Fibroblast of mammary gland (primary cell): ENCODE results near the gene WWOX.

ENCODE experiments used
- DNase-seq: peaks from one replicate; pipeline ENCODE4 v3.0.0-alpha.2; 2010; ENCODE audit warnings: low read depth
- H3K4me3 ChIP-seq: 2 replicates; pipeline ENCODE4 v1.5.1; 2011; ENCODE audit warnings: low read depth, mild to moderate bottlenecking, low read length, moderate library complexity; ENCODE audit not compliant: control insufficient read depth
- CTCF ChIP-seq: conservative IDR thresholded peaks from 2 replicates; pipeline ENCODE4 v1.5.1; 2011; ENCODE audit warnings: low read depth, low read length, inconsistent platforms; ENCODE audit not compliant: control insufficient read depth, insufficient read depth

WWOX gene

DNA sequence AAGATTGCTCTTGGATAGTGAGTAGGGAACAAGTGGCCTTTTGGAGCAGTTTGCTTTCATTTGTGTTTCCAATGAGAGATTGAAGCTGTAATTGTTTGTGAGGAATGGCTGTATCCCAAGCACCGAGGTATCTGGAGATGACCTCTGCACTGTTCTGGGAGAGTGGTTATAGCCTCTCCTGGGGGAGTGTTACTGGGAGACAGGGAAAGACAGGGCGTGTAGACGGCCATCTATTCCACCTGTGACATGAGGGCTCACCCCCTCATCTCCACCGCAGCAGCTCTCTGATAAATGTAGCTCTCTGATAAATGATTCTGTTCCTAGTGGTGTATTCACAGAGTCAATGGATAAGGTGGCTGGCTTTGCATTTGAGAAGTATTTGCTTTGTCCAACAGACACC lies 1107.4 kb downstream of the WWOX start:
- no peak for DNase-seq
- TF ChIP-seq CTCF, result no peak
- no peak overlapping the region for H3K4me3 ChIP-seq

- no peak for TF ChIP-seq CTCF
- H3K4me3 ChIP-seq, result no peak overlapping the region
- no peak for DNase-seq
Observed at GRCh38 chr16:79209308-79209707, 1109.9 kb downstream of the WWOX start.

GRCh38 chr16:79210607-79211006 lies 1111.2 kb downstream of the WWOX start:
- no peak for DNase-seq
- H3K4me3 ChIP-seq, result no peak overlapping the region
- TF ChIP-seq CTCF, result no peak

- no peak for DNase-seq
- TF ChIP-seq CTCF, result no peak
- H3K4me3 ChIP-seq, result no peak overlapping the region
Observed at GRCh38 chr16:79211586-79211985, 1112.1 kb downstream of the WWOX start.

GRCh38 chr16:79212114-79212791 lies 1112.8 kb downstream of the WWOX start:
- H3K4me3 ChIP-seq, result no peak overlapping the region
- no peak for DNase-seq
- TF ChIP-seq CTCF, result no peak

DNA sequence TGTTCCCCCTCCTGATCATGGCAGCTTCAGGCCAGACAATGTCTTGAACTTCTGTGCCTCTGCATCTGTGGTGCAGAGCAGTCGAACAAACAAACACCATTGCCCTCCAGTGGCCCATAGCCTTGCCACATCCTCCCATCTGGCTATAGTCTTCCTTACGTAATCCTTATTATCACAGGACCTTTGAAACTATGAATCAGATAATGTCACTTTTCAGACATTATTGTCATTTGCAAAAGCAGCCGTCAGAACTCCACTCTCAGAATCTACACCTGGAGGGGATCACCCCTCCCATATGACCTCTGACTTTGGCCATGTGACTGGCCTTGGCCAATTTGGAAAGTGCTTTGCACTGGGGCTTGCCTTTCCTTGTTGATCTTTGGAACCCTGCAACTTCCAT lies 1113.8 kb downstream of the WWOX start:
- no peak for TF ChIP-seq CTCF
- no peak for DNase-seq
- no peak overlapping the region for H3K4me3 ChIP-seq

DNA sequence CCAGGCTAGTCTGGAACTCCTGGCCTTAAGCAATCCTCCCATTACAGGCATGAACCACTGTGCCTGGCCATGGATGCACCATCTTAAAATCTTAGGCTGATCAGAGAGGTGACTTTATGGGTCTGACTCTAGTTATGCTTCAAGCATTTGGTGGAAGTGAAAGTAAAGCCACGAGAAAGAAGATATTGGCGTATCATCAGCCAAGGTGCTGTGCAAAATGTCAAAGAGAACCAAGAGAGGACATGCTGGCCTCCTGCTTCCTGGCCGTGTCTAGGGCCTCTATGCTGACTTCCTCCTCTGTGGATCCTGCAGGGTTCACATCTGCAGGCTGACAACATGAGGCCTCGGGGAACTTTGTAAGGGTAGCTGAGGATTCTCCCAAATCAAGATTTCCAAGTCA lies 1115.8 kb downstream of the WWOX start:
- H3K4me3 ChIP-seq, result no peak overlapping the region
- no peak for DNase-seq

More for the DNA sequence above, 1115.8 kb downstream of the WWOX start:
- no peak for TF ChIP-seq CTCF
